Ishikawa (cell line): ENCODE results near the gene COMMD1.

Experiments used
- CREB1 ChIP-seq: IDR thresholded peaks from 2 replicates; pipeline ENCODE4 v1.6.1; 2012; ENCODE audit warnings: low read depth
- EGR1 ChIP-seq: IDR thresholded peaks from 2 replicates; pipeline ENCODE4 v1.6.1; 2012
- NFIC ChIP-seq: IDR thresholded peaks from 2 replicates; pipeline ENCODE4 v1.6.1; 2012
- RAD21 ChIP-seq: IDR thresholded peaks from 2 replicates; pipeline ENCODE4 v1.6.1; 2012; ENCODE audit warnings: low read depth
- REST ChIP-seq: IDR thresholded peaks from 2 replicates; pipeline ENCODE4 v1.6.1; 2012; ENCODE audit warnings: low read depth, mild to moderate bottlenecking
- TAF1 ChIP-seq: IDR thresholded peaks from 2 replicates; pipeline ENCODE4 v1.6.1; 2012; ENCODE audit warnings: low read depth, mild to moderate bottlenecking
- TF ChIP-seq, protein P1 (sequence below): IDR thresholded peaks from 2 replicates; pipeline ENCODE4 v1.6.1; 2012

- TF ChIP-seq REST, result no peak
- TF ChIP-seq RAD21, result no peak
- TF ChIP-seq EGR1, result no peak
- TF ChIP-seq, protein P1, sequence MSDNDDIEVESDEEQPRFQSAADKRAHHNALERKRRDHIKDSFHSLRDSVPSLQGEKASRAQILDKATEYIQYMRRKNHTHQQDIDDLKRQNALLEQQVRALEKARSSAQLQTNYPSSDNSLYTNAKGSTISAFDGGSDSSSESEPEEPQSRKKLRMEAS, result no peak
- no peak for TF ChIP-seq CREB1
- no peak for TF ChIP-seq NFIC
- TF ChIP-seq TAF1, result no peak
Measured at GRCh38 chr2:61922714-61923113, 17.2 kb downstream of the COMMD1 start.
